Measurements from ENCODE around the gene NGB. TPM values are rescaled to one million over a fixed set of nuclear protein-coding genes. Genes with fewer than 3 reads are reported as not detected.

NGB gene
- total and polyA plus RNA-seq, 2 experiments from 2014 or later, result 0.09 TPM; not detected in 1

DNA sequence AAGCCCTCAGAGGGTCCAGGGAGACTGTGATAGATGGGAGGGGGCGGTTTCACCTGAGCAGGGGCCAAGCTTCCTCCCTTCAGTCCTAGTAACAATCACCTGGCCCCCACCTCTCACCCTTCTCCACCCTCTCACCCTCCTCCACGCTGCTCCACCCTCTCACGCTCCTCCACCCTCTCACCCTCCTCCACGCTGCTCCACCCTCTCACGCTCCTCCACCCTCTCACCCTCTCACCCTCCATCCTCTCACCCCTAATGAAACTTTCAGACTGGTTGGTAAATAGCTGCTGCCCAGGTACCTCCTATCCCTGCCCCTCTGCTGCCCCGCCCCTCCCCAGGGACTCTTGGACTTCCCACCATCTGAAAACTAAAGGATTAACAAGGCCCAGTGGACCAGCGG is 34.2 kb downstream of the NGB start:
- Histone ChIP-seq H3K27me3 (no peaks in the 10 kb centered on the region), H3K4me1 (ENCODE audit: low read depth) (no peaks in the 10 kb centered on the region), H3K27ac (no peak overlapping the region), H3K4me3 (no peak overlapping the region), H3K9me3 (ENCODE audit: low read depth) (no peaks in the 10 kb centered on the region), H3K36me3 (no peaks in the 10 kb centered on the region)
- no peak for DNase-seq (ENCODE audit: low read depth in 1 of 2, low spot score in 1 of 2)
- TF ChIP-seq, protein P1, sequence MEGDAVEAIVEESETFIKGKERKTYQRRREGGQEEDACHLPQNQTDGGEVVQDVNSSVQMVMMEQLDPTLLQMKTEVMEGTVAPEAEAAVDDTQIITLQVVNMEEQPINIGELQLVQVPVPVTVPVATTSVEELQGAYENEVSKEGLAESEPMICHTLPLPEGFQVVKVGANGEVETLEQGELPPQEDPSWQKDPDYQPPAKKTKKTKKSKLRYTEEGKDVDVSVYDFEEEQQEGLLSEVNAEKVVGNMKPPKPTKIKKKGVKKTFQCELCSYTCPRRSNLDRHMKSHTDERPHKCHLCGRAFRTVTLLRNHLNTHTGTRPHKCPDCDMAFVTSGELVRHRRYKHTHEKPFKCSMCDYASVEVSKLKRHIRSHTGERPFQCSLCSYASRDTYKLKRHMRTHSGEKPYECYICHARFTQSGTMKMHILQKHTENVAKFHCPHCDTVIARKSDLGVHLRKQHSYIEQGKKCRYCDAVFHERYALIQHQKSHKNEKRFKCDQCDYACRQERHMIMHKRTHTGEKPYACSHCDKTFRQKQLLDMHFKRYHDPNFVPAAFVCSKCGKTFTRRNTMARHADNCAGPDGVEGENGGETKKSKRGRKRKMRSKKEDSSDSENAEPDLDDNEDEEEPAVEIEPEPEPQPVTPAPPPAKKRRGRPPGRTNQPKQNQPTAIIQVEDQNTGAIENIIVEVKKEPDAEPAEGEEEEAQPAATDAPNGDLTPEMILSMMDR (IDR thresholded peaks at IDR 0.05; ENCODE audit: low read depth, low read length), result no peak

DNA sequence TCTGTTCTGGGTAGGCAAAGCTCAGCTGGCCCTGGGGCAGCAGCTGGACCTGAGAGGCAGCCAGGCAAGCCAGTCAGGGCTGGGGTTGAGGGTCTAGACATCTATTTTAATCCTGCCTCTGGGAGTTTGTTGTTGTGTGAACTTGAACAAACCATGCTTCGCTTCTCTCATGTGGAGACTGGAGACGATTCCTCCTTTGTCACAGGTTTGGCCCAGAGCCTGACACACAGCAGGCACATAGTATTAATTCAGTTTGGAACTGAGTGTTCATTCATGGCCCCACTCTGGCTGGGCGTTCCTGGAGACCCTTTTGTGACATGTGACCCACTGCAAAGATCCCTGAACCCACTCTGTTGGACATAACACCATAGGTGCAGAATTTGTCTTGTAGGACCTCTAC is 39.3 kb downstream of the NGB start:
- Histone ChIP-seq H3K27ac (no peak overlapping the region), H3K4me3 (no peak overlapping the region), H3K4me1 (ENCODE audit: low read depth) (no peaks in the 10 kb centered on the region), H3K27me3 (no peaks in the 10 kb centered on the region), H3K9me3 (ENCODE audit: low read depth) (no peaks in the 10 kb centered on the region), H3K36me3 (no peaks in the 10 kb centered on the region)
- no peak for DNase-seq (ENCODE audit: low read depth in 1 of 2, low spot score in 1 of 2)
- TF ChIP-seq, protein P1 (IDR thresholded peaks at IDR 0.05; ENCODE audit: low read depth, low read length), result no peak

DNA sequence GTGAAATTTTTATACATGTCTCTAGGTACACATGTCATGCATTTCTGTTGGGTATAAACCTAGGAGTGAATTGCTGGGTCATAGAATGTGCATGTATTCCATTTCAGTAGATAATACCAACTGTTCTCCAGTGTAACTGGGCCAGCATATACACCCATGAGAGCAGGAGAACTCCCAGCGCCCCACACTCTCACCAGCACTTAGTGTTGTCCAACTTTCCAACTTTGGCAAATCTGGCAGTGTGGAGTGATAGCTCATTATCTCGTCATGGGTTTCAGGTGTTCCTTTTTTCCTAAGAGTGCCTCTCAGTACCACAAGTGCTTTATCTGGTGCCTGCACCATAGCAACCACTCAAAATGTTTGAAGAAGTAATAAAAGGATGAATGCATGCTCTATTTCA is 40.1 kb downstream of the NGB start:
- H3K9me3 ChIP-seq (ENCODE audit: low read depth), result no peaks in the 10 kb centered on the region
- no peak overlapping the region for H3K4me3 ChIP-seq
- H3K4me1 ChIP-seq (ENCODE audit: low read depth), result no peaks in the 10 kb centered on the region
- TF ChIP-seq, protein P1 (IDR thresholded peaks at IDR 0.05; ENCODE audit: low read depth, low read length), result no peak
- no peak overlapping the region for H3K27ac ChIP-seq
- no peaks in the 10 kb centered on the region for H3K36me3 ChIP-seq
- no peak for DNase-seq (ENCODE audit: low read depth in 1 of 2, low spot score in 1 of 2)
- no peaks in the 10 kb centered on the region for H3K27me3 ChIP-seq

DNA sequence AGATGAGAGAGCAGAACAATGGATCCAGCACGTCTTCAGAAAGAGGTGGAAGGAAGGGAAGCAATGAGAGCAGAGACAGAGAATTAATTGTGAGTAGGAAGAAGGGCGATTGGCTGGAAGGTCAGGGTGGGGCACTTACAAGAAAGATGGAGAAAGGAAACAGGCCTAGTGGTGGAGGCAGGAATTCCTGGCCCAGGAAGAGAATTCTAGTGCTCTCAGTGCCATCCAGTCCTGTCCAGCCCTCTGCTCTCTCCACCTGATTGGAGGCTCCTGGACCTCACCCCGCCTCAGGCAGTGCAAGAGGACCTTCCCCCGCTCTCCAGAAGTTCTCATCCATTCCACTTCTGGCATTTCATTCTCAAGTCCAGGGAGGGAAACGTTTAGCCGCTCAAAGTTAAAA is 43.0 kb downstream of the NGB start:
- TF ChIP-seq, protein P1 (IDR thresholded peaks at IDR 0.05; ENCODE audit: low read depth, low read length), result no peak
- Histone ChIP-seq H3K27me3 (no peaks in the 10 kb centered on the region), H3K36me3 (no peaks in the 10 kb centered on the region), H3K27ac (no peak overlapping the region), H3K9me3 (ENCODE audit: low read depth) (no peaks in the 10 kb centered on the region), H3K4me3 (no peak overlapping the region), H3K4me1 (ENCODE audit: low read depth) (no peaks in the 10 kb centered on the region)
- no peak for DNase-seq (ENCODE audit: low read depth in 1 of 2, low spot score in 1 of 2)

DNA sequence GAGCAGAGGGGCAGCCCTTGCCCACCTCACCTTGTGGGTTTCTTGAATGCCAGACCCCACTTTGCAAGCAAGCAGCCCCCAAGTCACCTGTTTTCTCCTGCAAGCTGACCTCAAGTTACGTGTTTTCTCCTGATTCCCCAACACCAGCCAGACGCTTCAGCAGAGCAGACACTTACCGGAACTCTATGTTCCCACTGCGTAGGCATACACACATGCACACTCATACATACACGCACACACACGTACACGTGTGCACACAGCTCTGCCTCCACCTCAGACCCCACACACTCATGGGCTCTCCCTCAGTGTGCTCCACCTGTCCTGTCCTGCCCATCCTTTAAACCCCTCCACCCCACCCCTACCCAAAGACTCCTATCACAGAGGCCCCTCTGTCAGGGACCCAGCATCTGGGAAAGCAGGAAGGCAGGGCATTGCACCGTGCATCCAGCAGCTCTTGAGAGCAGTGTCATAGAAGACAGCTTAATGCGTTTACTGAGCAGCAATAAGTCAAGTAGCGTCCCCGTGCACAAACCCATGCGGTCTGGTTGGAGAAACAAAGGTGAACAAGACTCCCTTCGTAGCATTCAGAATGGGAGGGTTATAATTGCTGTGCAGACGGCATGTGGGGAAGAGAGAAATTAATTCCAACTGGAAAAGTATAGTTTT is 45.0 kb downstream of the NGB start:
- H3K27ac ChIP-seq, result no peak overlapping the region
- no peak overlapping the region for H3K4me3 ChIP-seq
- H3K9me3 ChIP-seq (ENCODE audit: low read depth), result no peaks in the 10 kb centered on the region
- H3K4me1 ChIP-seq (ENCODE audit: low read depth), result no peaks in the 10 kb centered on the region
- no peak for DNase-seq (ENCODE audit: low read depth in 1 of 2, low spot score in 1 of 2)
- TF ChIP-seq, protein P1 (IDR thresholded peaks at IDR 0.05; ENCODE audit: low read depth, low read length), result no peak
- H3K36me3 ChIP-seq, result no peaks in the 10 kb centered on the region
- no peaks in the 10 kb centered on the region for H3K27me3 ChIP-seq
